Activated naive CD4-positive, alpha-beta T cell treated with anti-CD3 and anti-CD28 coated beads, Interleukin-2, amount 10 ng/mL, durations not matched to agents 7 days and 5 days (primary cell): ENCODE data around the gene SLC29A3.

Source experiments
- CTCF ChIA-PET: fragments of 350-600 bp; sonication (Branson Sonifier 250); formaldehyde crosslinking; loops from one replicate; lab custom pipeline; 2021; ENCODE audit warnings: antibody characterized with exemption; lab: Charles Lee
- DNase-seq: peaks from one replicate; pipeline ENCODE4 v3.0.0-alpha.2; 2020
- H3K27ac Mint-ChIP-seq: one replicate; pipeline ENCODE4 v1.8.0; 2021; ENCODE audit warnings: mild to moderate bottlenecking, moderate library complexity, mixed read lengths
- H3K27me3 Mint-ChIP-seq: one replicate; pipeline ENCODE4 v1.8.0; 2021; ENCODE audit warnings: mild to moderate bottlenecking, mixed read lengths
- H3K36me3 Mint-ChIP-seq: one replicate; pipeline ENCODE4 v1.8.0; 2021; ENCODE audit warnings: mixed read lengths
- H3K4me1 Mint-ChIP-seq: one replicate; pipeline ENCODE4 v1.8.0; 2021; ENCODE audit warnings: mixed read lengths
- H3K4me3 Mint-ChIP-seq: one replicate; pipeline ENCODE4 v1.8.0; 2021; ENCODE audit warnings: mild to moderate bottlenecking, moderate library complexity, mixed read lengths
- H3K9me3 Mint-ChIP-seq: one replicate; pipeline ENCODE4 v1.8.0; 2021; ENCODE audit warnings: mixed read lengths

The SLC29A3 gene

DNA sequence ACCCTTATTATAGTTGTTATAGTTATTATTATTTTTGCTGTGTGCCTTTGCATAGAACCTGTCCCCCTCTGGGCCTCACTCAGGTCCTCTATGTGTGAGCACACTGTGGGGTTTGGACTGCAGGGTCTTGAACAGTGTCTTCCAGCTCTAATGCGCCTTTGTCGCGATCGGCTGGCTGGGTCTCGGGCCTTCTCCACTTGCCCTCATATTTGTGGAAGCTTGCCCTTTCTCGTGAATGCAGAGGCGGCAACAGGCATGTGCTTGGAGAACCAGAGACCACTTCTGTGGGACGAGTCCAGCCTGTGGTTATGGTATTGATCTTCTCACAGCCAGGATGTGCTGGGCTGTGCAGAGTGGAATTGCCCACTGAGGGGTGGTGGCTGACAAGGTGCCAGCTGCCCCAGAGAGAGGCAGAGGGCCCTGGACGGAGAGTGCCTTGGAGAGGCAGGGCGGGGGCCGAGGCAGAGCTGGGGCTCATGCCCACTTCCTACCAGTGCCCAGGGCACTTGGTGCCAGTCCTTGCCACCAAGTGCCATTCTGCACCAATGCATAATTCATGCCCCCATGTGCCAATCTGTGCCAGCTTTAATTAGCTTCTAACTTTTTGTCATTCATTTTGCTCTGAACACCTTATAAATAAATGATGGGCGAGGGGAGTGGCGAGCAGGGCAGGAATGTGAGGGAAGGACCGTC, 70.9 kb downstream of the SLC29A3 start:
- CTCF ChIA-PET, result interaction anchor here (1.3 kb wide), 1 partner anchor 318 kb away, joined by 3 read pairs; no protein-coding TSS in a partner anchor
- Mint-ChIP-seq H3K27me3 (peaks cover 72% of the 10 kb centered on the region), H3K27ac (no peak overlapping the region), H3K4me1 (no peaks in the 10 kb centered on the region), H3K9me3 (no peaks in the 10 kb centered on the region), H3K36me3 (no peaks in the 10 kb centered on the region), H3K4me3 (no peak overlapping the region)
- no peak for DNase-seq

DNA sequence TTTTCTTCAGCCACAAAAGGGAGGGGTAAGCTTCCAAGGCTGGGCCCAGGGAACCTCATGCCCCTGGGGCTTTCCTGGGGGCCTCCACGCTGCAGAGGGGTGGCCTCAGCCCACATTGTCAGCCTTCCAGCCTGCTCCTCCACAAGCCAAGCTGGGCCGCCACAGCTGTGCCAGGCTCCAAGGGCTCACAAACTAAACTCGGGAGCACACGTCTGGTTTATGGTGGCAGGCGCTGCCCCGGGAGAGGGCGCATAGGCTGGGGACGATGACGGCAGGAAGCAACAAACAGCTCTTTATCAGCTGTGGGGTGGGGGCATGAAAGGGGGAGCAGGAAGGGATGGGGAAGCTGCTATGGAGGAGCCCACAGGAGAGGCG, 71.4 kb downstream of the SLC29A3 start:
- H3K36me3 Mint-ChIP-seq, result no peaks in the 10 kb centered on the region
- DNase-seq, result no peak
- H3K27me3 Mint-ChIP-seq, result peaks cover 76% of the 10 kb centered on the region
- H3K4me3 Mint-ChIP-seq, result no peak overlapping the region
- H3K9me3 Mint-ChIP-seq, result no peaks in the 10 kb centered on the region
- no peak overlapping the region for H3K27ac Mint-ChIP-seq
- CTCF ChIA-PET, result interaction anchor here (0.8 to 1.3 kb wide), 3 partner anchors 60 to 318 kb away, joined by 3 to 5 read pairs (median 3); no protein-coding TSS in a partner anchor
- no peaks in the 10 kb centered on the region for H3K4me1 Mint-ChIP-seq

DNA sequence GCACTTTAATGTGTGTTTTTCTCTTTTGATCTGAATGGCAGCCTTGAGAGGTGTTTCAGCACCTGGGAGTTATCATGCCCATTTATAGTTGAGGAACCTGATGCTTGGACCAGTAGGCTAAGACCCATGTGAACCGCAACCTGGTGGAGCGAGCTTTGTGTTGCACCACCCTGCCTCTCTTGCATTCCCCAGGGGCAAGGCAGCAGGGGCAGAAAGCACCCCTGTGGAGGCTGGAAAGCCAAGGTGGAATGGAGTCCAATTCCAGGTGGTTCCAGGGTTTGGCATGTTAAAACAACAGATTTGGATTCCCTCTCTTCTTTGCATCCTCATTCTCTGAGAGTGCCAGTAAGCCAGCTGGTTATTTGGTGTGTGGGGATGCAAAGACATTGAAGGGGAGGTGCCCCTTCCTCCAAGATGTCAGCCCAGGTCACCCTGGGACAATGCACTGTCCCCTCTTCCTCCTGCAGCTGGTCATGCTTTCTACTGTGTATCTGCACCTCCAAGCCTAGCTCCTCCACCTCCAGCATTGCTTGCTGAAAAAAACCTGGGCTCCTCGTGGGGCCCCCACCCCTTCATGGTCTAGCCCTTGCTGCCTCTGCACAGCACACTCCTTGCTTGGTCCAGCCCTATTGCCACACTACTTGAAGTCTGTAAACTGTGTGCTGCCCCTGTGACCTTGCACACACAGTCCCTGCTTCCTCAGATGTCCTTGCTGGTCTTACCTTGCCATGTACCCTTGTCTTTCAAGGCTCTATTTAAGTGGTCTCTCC, 72.0 kb downstream of the SLC29A3 start:
- CTCF ChIA-PET, result interaction anchor here (0.8 to 1.3 kb wide), 3 partner anchors 60 to 317 kb away, joined by 3 to 5 read pairs (median 3); no protein-coding TSS in a partner anchor
- no peak for DNase-seq
- Mint-ChIP-seq H3K9me3 (no peaks in the 10 kb centered on the region), H3K27ac (peak overlapping the region; percentile 20), H3K4me3 (no peak overlapping the region), H3K27me3 (peaks cover 78% of the 10 kb centered on the region), H3K4me1 (peaks cover 2% of the 10 kb centered on the region), H3K36me3 (no peaks in the 10 kb centered on the region)

DNA sequence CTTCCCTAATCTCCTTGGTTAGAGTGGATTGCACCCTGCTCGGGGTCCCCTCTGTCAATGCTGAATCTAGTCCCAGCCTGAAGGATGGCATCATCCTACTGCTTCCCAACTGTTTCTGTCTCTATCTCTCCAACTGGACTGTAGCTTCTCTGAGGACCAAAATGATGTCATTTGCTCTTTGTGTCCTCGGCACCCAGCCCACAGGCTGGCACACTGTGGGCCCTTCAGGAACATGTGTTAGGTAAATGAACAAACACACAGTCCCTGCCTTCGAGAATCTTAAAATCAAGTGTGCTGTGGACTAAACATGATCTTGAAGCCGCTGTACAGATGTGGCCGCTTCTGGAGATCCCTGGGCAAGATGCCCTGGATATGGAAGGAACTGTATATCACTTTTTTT, 72.6 kb downstream of the SLC29A3 start:
- Mint-ChIP-seq H3K27me3 (peaks cover 78% of the 10 kb centered on the region), H3K36me3 (no peaks in the 10 kb centered on the region), H3K27ac (no peak overlapping the region), H3K9me3 (no peaks in the 10 kb centered on the region), H3K4me3 (no peak overlapping the region), H3K4me1 (peaks cover 2% of the 10 kb centered on the region)
- CTCF ChIA-PET, result interaction anchor here (1.1 kb wide), 3 partner anchors 7 to 179 kb away, joined by 3 to 5 read pairs (median 3); no protein-coding TSS in a partner anchor
- no peak for DNase-seq

DNA sequence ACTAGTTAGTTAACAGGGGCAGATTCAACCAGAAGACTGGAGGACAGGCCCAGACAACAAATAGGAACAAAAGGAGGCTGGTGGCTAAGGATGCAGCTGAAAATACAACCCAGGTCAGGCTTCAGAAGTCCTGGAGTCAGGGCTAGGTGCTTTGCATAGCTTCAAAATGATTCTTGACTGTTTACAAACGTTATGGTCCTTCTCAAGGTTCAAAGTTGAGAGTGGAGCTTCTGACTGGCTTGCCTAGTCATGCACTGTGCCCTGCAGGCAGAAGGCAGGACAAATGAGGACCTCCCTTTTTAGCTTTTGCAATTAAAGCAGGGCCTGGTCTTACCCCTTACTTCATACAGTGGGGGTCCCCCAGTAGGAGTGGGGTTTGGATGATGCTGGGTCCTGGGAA, 73.2 kb downstream of the SLC29A3 start:
- CTCF ChIA-PET, result interaction anchor here (0.8 to 1.1 kb wide), 5 partner anchors 8 to 420 kb away, joined by 3 to 4 read pairs (median 3); no protein-coding TSS in a partner anchor
- H3K4me1 Mint-ChIP-seq, result peaks cover 3% of the 10 kb centered on the region
- H3K9me3 Mint-ChIP-seq, result no peaks in the 10 kb centered on the region
- H3K27me3 Mint-ChIP-seq, result peaks cover 83% of the 10 kb centered on the region
- H3K36me3 Mint-ChIP-seq, result no peaks in the 10 kb centered on the region
- DNase-seq, result no peak
- no peak overlapping the region for H3K4me3 Mint-ChIP-seq
- no peak overlapping the region for H3K27ac Mint-ChIP-seq

DNA sequence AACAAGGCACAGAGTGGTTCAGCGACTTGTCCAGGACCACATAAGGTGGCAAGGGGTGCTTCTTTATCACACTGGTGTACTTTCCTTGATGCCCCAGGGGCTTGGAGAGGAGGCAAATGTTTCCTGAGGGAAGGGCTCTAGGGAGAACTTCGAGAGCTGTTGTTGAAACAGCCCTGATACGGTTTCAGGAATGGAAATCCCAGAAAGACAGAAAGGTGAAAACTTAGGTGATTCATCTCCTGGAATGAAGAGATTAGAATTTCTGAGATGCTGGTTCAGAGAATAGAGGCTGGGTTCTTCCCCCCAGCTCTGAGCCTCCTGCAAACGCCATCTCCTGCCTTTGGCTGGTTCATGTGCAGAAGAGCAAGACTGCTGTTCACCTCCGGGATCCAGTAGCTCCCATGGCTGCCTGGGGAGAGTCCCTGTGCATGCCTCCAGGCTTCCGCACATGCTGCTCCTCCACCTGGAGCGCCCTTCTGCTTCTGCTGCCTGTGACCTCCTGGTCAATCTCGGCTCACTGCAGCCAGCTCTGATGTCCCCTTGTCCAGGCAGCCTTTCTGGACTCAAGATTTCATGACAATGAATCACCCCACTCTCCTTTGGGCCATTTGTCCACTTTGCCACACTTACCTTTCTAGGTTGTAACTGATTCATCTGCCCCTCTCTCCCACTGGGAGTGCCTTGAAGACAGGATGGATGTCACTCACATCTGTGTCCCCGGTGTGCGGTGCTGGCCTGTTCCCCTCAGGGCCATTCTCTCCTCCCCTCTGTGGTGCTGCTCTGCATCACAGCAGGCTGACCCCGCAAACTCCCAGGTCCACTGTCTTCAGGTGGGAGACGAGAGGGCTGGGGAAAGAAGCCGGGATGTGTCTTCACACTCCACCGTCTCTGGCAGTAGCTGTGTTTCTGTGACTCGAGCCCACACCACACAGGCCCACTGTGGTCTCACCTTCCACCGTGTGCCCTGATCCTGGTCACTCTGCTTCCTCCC, 74.0 kb downstream of the SLC29A3 start:
- CTCF ChIA-PET, result interaction anchor here (0.8 to 1.1 kb wide), 5 partner anchors 9 to 419 kb away, joined by 3 to 4 read pairs (median 3); no protein-coding TSS in a partner anchor
- H3K27me3 Mint-ChIP-seq, result peaks cover 87% of the 10 kb centered on the region
- H3K36me3 Mint-ChIP-seq, result no peaks in the 10 kb centered on the region
- no peak for DNase-seq
- H3K27ac Mint-ChIP-seq, result no peak overlapping the region
- H3K9me3 Mint-ChIP-seq, result no peaks in the 10 kb centered on the region
- H3K4me1 Mint-ChIP-seq, result peaks cover 6% of the 10 kb centered on the region
- no peak overlapping the region for H3K4me3 Mint-ChIP-seq

DNA sequence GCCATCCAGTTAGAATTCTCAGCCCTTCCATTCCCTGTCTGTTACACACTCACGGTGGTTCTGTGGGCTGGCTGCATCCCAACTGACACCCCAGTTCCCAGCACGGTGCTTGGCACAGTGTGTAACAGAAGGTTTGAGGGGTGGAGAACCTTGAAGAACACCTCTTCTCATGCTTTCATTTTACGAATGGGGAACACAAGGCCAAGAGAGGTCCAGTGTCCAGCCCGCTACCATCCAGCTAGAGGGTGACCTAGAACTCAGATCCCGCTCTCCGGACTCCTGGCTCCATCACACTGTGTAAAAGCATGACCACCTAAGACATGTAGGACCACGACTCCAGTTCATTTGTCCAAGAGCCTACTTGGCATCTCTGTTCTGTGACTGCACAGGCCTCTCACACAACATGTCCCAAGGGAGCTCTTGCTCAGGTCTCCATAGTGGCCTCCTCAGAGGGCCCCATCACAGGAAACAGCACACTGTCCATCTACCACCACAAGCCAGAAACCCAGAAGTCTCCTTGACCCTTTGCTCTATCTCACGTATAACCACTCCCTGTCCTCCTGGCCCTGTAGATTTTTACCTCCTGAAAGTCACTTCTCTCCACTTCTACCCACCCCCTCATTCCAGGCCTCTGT, 74.9 kb downstream of the SLC29A3 start:
- CTCF ChIA-PET, result interaction anchor here (2.7 kb wide), 1 partner anchor 9 kb away, joined by 16 read pairs; no protein-coding TSS in a partner anchor
- no peaks in the 10 kb centered on the region for H3K9me3 Mint-ChIP-seq
- H3K4me3 Mint-ChIP-seq, result no peak overlapping the region
- no peaks in the 10 kb centered on the region for H3K36me3 Mint-ChIP-seq
- H3K27ac Mint-ChIP-seq, result no peak overlapping the region
- H3K4me1 Mint-ChIP-seq, result peaks cover 6% of the 10 kb centered on the region
- H3K27me3 Mint-ChIP-seq, result peaks cover 96% of the 10 kb centered on the region
- DNase-seq, result no peak

DNA sequence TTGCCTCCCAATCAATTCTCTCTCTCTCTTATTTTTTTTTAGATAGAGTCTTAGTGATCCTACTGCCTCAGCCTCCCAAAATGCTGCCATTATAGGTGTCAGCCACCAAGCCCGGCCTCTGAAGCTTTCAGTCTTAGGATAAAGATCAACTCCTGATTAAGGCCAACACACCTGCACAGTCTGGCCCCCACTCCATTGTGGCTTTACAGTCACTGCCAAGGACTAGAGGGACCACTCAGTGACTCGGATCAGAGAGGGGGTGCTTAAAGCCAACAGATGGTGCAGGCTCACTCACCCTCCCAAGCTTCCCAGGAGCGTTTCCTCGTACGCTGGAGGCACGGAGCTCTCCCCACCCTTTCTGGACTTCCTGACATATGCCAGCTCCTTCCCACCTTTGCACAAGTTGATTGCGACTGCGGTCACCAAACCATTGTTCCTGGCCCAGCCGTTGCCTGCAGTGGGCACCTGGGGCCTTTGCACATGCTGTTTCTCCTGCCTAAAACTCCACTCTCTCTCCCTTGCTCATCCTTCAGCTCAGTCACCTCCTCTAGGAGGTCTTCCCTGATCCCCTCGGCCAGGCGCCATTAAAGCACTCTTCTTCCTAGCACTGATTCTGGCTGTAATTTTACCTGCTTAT, 76.0 kb downstream of the SLC29A3 start:
- H3K27me3 Mint-ChIP-seq, result peaks cover 98% of the 10 kb centered on the region

DNA sequence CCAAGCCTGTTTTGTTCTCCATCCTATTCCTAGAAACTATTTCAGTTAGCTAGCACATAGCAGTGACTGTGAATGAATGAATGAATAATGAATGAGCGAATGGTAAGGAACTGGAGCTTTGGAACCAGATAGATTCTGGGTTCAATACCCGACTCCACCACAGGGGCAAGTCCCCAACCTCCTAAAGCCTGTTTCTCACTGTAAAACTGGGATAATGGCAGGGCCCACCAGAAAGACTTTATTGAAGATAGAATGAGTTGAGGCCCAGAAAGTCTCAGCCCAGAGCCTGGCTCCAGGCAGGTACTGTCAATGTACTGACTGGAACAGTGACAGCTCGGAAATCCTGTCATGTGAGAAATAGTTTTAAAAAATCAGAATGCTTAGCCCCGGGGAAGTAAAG, 76.6 kb downstream of the SLC29A3 start:
- Mint-ChIP-seq H3K27me3 (peaks cover 97% of the 10 kb centered on the region), H3K4me3 (peak overlapping the region; percentile 37), H3K27ac (no peak overlapping the region), H3K36me3 (no peaks in the 10 kb centered on the region), H3K4me1 (peaks cover 6% of the 10 kb centered on the region), H3K9me3 (no peaks in the 10 kb centered on the region)
- CTCF ChIA-PET, result interaction anchor here (0.6 to 2.7 kb wide), 7 partner anchors 10 to 257 kb away, joined by 3 to 16 read pairs (median 5); no protein-coding TSS in a partner anchor
- DNase-seq, result no peak

More for the DNA sequence above, 76.0 kb downstream of the SLC29A3 start:
- Mint-ChIP-seq H3K4me3 (no peak overlapping the region), H3K27ac (no peak overlapping the region), H3K4me1 (peaks cover 6% of the 10 kb centered on the region), H3K9me3 (no peaks in the 10 kb centered on the region), H3K36me3 (no peaks in the 10 kb centered on the region)
- no peak for DNase-seq
- CTCF ChIA-PET, result interaction anchor here (1.0 to 2.7 kb wide), 5 partner anchors 10 to 176 kb away, joined by 3 to 16 read pairs (median 5); no protein-coding TSS in a partner anchor

DNA sequence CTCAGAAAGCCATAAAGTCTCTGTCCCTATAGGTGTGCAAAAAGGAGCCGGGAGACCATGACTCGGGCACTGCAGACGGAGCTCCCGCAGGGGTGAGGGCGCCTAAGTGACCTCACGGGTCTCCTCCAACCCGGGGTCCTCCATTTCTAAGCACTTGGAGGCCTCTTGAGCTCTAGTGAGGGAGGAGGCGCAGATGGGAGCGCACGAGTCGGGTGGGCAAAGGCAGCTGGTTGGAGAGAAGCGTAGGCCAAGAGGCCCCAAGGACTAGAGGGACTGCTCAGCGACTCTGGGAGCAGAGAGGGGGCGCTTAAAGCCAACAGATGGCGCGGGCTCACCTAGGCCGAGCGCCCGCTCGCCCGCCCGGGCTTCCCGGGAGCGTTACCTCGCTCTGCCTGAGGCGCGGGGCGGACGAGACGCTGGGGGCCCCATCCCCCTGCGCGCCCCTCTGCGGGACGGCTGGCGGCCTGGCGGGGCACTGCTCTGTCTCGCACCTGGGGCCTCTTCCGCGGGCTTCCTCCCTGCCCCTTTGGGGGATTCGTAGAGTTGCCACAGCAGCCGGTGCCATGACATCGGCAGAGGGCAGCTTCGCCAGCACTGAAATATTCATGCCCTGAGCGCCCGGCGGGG, 77.1 kb downstream of the SLC29A3 start:
- no peaks in the 10 kb centered on the region for H3K9me3 Mint-ChIP-seq
- no peak overlapping the region for H3K27ac Mint-ChIP-seq
- peak overlapping the region; percentile 37 for H3K4me3 Mint-ChIP-seq
- no peaks in the 10 kb centered on the region for H3K36me3 Mint-ChIP-seq
- H3K4me1 Mint-ChIP-seq, result peaks cover 6% of the 10 kb centered on the region
- H3K27me3 Mint-ChIP-seq, result peaks cover 94% of the 10 kb centered on the region
- CTCF ChIA-PET, result interaction anchor here (0.6 to 2.7 kb wide), 7 partner anchors 9 to 312 kb away, joined by 3 to 16 read pairs (median 4); no protein-coding TSS in a partner anchor
- DNase-seq, result peak; percentile 46

DNA sequence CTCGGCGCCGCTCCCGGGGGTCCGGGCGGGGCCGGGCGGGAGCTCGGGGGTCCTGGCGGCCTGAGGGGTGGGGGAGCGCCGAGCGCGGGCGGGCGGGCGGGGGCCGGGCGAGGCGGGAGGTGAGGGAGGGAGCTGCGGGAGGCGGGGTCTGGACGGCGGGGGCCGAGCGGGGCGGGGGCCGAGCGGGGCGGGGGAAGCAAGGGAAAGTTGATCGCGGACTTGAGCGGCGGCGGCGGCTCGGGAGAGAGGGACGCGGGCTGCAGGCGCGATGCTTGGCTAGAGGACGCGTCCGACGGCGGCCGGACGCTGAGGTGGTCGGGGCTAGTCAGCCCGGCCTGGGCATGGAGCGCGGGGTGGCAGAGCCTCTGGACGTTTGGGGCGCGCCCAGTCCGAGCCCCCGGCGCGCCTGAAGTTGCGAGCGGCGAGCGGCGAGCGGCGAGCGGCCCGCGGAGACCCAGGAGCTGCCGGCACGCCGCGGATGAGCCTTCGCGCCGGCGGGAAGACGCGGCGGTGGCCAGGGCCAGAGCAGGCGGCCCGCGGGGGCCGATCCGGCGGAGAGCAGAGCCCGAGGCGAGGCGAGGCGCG, 77.7 kb downstream of the SLC29A3 start, which contains the start of gene CDH23:
TSS of gene CDH23 (plus strand) at position 210 of the 585 bp plus-strand sequence. CDS start 42,912 bp downstream, outside the sequence.
- Mint-ChIP-seq H3K27me3 (peaks cover 91% of the 10 kb centered on the region), H3K4me3 (peak within 1 kb of the TSS; percentile 37), H3K27ac (no peak within 1 kb of the TSS), H3K9me3 (no peaks in the 10 kb centered on the region), H3K36me3 (no peaks in the 10 kb centered on the region), H3K4me1 (peaks cover 6% of the 10 kb centered on the region)
- no peak for DNase-seq
- CTCF ChIA-PET, result interaction anchor here (1.1 to 2.7 kb wide), 3 partner anchors 174 to 312 kb away, joined by 3 to 14 read pairs (median 4); no protein-coding TSS in a partner anchor
